ENCODE data around the gene SERF2.

DNA sequence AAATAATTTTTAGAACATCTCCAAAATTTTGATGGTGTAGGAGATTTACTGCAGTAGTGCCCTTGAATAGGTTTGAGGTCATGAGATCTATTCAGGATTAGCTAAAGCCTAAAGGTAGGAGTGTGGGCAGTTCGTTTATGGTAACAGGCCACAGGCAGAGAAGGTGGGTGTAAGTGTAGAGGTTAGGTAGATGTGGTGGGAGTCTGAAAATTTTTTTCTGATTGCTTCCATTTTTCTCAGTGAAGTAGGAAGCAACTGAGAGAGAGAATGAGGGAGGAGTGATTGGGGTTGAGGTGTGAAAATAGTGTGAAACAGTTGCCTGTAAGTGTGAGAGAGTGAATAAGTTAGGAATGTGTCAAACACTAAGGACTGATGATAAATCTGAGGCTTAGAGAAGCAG lies 13.1 kb upstream of the SERF2 start:
- TF ChIP-seq GTF2F1 (IDR thresholded peaks at IDR 0.05; ENCODE audit: borderline replicate concordance, low read depth, low read length) (no peak), RFX5 (IDR thresholded peaks at IDR 0.05; ENCODE audit: borderline replicate concordance, low read depth, low read length) (no peak), CTCF (IDR thresholded peaks at IDR 0.05; ENCODE audit: control extremely low read depth in 1 of 3, insufficient read depth in 1 of 3, low read depth in 1 of 3, low read length in 3 of 3) (no peak), SRF (IDR thresholded peaks at IDR 0.05; ENCODE audit: low read depth, low read length) (no peak), POLR2A (IDR thresholded peaks at IDR 0.05; ENCODE audit: control extremely low read depth in 1 of 2, low read depth in 2 of 2, low read length in 2 of 2) (no peak), TAF1 (IDR thresholded peaks at IDR 0.05; ENCODE audit: low read depth, low read length) (no peak), EZH2 (IDR thresholded peaks at IDR 0.05; ENCODE audit: low read depth, low read length, severe bottlenecking) (no peak), HDAC6 (IDR thresholded peaks at IDR 0.05; ENCODE audit: low read depth, low read length) (no peak), CHD1 (IDR thresholded peaks at IDR 0.05; ENCODE audit: low read depth, low read length) (no peak), FOSL1 (IDR thresholded peaks at IDR 0.05; ENCODE audit: insufficient read depth, low read depth, low read length) (no peak), POLR2AphosphoS5 (IDR thresholded peaks at IDR 0.05; ENCODE audit: low read depth, low read length) (no peak), USF2 (IDR thresholded peaks at IDR 0.05; ENCODE audit: low read length) (no peak)
- TF ChIP-seq, protein P1, sequence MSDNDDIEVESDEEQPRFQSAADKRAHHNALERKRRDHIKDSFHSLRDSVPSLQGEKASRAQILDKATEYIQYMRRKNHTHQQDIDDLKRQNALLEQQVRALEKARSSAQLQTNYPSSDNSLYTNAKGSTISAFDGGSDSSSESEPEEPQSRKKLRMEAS (IDR thresholded peaks at IDR 0.05), result no peak
